Measurements from ENCODE around the gene FGF7. TPM values are rescaled to one million over a fixed set of nuclear protein-coding genes. Genes with fewer than 3 reads are reported as not detected.
A peak's percentile ranks its signal among the peaks of the same experiment; 100 is the strongest.
"Not testable (repeated sequence)": the region's sequence is repeated elsewhere in the genome, so short reads cannot be mapped to it uniquely, and the experiment has no call there.

Gene FGF7
- total RNA-seq, 2 experiments from 2014 or later: not detected

GRCh38 chr15:49471733-49472132, 48.7 kb downstream of the FGF7 start:
- ATAC-seq: no peak
- Mint-ChIP-seq H3K27ac (no peak overlapping the region), H3K27me3 (no peaks in the 10 kb centered on the region), H3K36me3 (ENCODE audit: low read depth) (no peaks in the 10 kb centered on the region), H3K4me1 (ENCODE audit: low read depth) (peaks cover 5% of the 10 kb centered on the region), H3K9me3 (no peaks in the 10 kb centered on the region), H3K4me3 (no peak overlapping the region)
- DNase-seq: peak; percentile 5
- ChIA-PET CTCF (interaction anchor here (0.5 to 2.0 kb wide), 14 partner anchors 19 to 583 kb away, joined by 3 to 8 read pairs (median 3); no protein-coding TSS in a partner anchor), POLR2A (no interaction called here)
- TF ChIP-seq, protein P1, sequence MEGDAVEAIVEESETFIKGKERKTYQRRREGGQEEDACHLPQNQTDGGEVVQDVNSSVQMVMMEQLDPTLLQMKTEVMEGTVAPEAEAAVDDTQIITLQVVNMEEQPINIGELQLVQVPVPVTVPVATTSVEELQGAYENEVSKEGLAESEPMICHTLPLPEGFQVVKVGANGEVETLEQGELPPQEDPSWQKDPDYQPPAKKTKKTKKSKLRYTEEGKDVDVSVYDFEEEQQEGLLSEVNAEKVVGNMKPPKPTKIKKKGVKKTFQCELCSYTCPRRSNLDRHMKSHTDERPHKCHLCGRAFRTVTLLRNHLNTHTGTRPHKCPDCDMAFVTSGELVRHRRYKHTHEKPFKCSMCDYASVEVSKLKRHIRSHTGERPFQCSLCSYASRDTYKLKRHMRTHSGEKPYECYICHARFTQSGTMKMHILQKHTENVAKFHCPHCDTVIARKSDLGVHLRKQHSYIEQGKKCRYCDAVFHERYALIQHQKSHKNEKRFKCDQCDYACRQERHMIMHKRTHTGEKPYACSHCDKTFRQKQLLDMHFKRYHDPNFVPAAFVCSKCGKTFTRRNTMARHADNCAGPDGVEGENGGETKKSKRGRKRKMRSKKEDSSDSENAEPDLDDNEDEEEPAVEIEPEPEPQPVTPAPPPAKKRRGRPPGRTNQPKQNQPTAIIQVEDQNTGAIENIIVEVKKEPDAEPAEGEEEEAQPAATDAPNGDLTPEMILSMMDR (IDR thresholded peaks at IDR 0.05): no peak
- intact Hi-C loops (cut with micrococcal nuclease): no loop called here

GRCh38 chr15:49472338-49472737, 49.3 kb downstream of the FGF7 start:
- intact Hi-C loops (cut with micrococcal nuclease): no loop called here
- peaks cover 5% of the 10 kb centered on the region for H3K4me1 Mint-ChIP-seq (ENCODE audit: low read depth)
- ATAC-seq (no peak), DNase-seq (no peak)
- ChIA-PET CTCF (interaction anchor here (0.8 to 2.0 kb wide), 6 partner anchors 18 to 582 kb away, joined by 3 to 8 read pairs (median 4); no protein-coding TSS in a partner anchor), POLR2A (no interaction called here)
- no peak overlapping the region for H3K4me3 Mint-ChIP-seq
- H3K27me3 Mint-ChIP-seq: no peaks in the 10 kb centered on the region
- TF ChIP-seq, protein P1 (IDR thresholded peaks at IDR 0.05): no peak
- no peaks in the 10 kb centered on the region for H3K36me3 Mint-ChIP-seq (ENCODE audit: low read depth)
- H3K27ac Mint-ChIP-seq: no peak overlapping the region
- no peaks in the 10 kb centered on the region for H3K9me3 Mint-ChIP-seq

- H3K27me3 Mint-ChIP-seq: no peaks in the 10 kb centered on the region
- H3K4me3 Mint-ChIP-seq: no peak overlapping the region
- intact Hi-C loops (cut with micrococcal nuclease): no loop called here
- no peaks in the 10 kb centered on the region for H3K36me3 Mint-ChIP-seq (ENCODE audit: low read depth)
- TF ChIP-seq, protein P1 (IDR thresholded peaks at IDR 0.05): no peak
- no peaks in the 10 kb centered on the region for H3K9me3 Mint-ChIP-seq
- CTCF ChIA-PET: interaction anchor here (1.2 kb wide), 1 partner anchor 18 kb away, joined by 3 read pairs; no protein-coding TSS in a partner anchor
- no peak overlapping the region for H3K27ac Mint-ChIP-seq
- H3K4me1 Mint-ChIP-seq (ENCODE audit: low read depth): peaks cover 5% of the 10 kb centered on the region
- DNase-seq (no peak), ATAC-seq (no peak)
- POLR2A ChIA-PET: no interaction called here
These were observed 50.0 kb downstream of the FGF7 start for GRCh38 chr15:49473031-49473430.

- H3K4me1 Mint-ChIP-seq (ENCODE audit: low read depth); ATAC-seq; H3K9me3 Mint-ChIP-seq; DNase-seq; intact Hi-C loops (cut with micrococcal nuclease); H3K4me3 Mint-ChIP-seq; CTCF ChIA-PET; H3K27me3 Mint-ChIP-seq; H3K27ac Mint-ChIP-seq; POLR2A ChIA-PET; H3K36me3 Mint-ChIP-seq (ENCODE audit: low read depth): not testable (repeated sequence)
These were observed 55.0 kb downstream of the FGF7 start for GRCh38 chr15:49478021-49478420.

- H3K4me3 Mint-ChIP-seq; POLR2A ChIA-PET; H3K4me1 Mint-ChIP-seq (ENCODE audit: low read depth); DNase-seq; intact Hi-C loops (cut with micrococcal nuclease); H3K27ac Mint-ChIP-seq; ATAC-seq; H3K27me3 Mint-ChIP-seq; H3K36me3 Mint-ChIP-seq (ENCODE audit: low read depth); CTCF ChIA-PET; H3K9me3 Mint-ChIP-seq: not testable (repeated sequence)
These were observed 55.9 kb downstream of the FGF7 start for GRCh38 chr15:49478982-49479381.

DNA sequence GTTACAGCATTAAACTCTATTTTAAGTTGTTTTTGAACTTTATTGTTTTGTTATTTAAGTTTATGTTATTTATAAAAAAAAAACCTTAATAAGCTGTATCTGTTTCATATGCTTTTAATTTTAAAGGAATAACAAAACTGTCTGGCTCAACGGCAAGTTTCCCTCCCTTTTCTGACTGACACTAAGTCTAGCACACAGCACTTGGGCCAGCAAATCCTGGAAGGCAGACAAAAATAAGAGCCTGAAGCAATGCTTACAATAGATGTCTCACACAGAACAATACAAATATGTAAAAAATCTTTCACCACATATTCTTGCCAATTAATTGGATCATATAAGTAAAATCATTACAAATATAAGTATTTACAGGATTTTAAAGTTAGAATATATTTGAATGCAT, 62.4 kb downstream of the FGF7 start:
- ATAC-seq; H3K36me3 Mint-ChIP-seq (ENCODE audit: low read depth); CTCF ChIA-PET: not testable (repeated sequence)

More for the DNA sequence above, 62.4 kb downstream of the FGF7 start:
- H3K27me3 Mint-ChIP-seq; H3K27ac Mint-ChIP-seq; POLR2A ChIA-PET; H3K4me3 Mint-ChIP-seq; intact Hi-C loops (cut with micrococcal nuclease); H3K4me1 Mint-ChIP-seq (ENCODE audit: low read depth); DNase-seq; H3K9me3 Mint-ChIP-seq: not testable (repeated sequence)

Data from activated CD8-positive, alpha-beta T cell treated with anti-CD3 and anti-CD28 coated beads for 36 hours (primary cell).